ENCODE data around the gene SRRM5. TPM values are rescaled to one million over a fixed set of nuclear protein-coding genes. Genes with fewer than 3 reads are reported as not detected.

The SRRM5 gene
- total and polyA plus RNA-seq, 2 of the 13 experiments (the other 11 are each of a cell fraction or from before 2014, with no cell fraction given) = 0.11 to 0.16 TPM

DNA sequence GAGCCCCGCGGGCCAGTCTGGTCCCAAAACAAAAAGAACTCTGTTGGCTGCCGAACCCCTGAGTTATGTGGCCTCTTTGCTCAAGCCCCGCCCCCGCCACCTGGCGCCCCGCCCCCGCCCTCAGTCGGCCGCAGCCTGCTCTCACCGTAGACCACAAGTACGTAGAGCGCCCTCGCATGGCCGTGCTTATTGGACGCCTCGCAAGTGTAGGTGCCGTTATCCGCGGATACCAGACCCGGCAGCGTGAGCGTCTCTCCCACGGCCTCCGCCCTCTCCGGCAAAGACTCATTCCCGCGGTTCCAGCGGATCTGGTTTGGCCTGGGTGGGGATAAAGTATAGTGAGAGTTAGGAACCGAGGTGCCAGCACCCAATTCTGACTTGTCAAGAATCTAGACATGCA is 13.0 kb downstream of the SRRM5 start:
- H3K9me3 ChIP-seq (ENCODE audit: low read length) = no peaks in the 10 kb centered on the region
- peaks cover 2% of the 10 kb centered on the region for H3K79me2 ChIP-seq (ENCODE audit: insufficient read depth, low read length)
- intact Hi-C loops (cut with micrococcal nuclease; ENCODE audit: unreplicated experiment) = no loop called here
- DNase-seq (ENCODE audit: low spot score) (no peak), ATAC-seq (no peak), FAIRE-seq (no peak)
- CTCF ChIA-PET (ENCODE audit: low intra/inter-chr PET ratio, low total read pairs) = no interaction called here
- H4K20me1 ChIP-seq (ENCODE audit: insufficient read depth, low read length) = no peaks in the 10 kb centered on the region
- no peak overlapping the region for H3K27ac ChIP-seq (ENCODE audit: extremely low read length, insufficient read depth, low read length)
- H3K4me1 ChIP-seq (ENCODE audit: insufficient read depth, low read length) = peaks cover 11% of the 10 kb centered on the region
- in situ Hi-C loops (cut with HindIII; ENCODE audit: extremely low pct_ligation_motif_present, low pct_unique_long_range_greater_than_20kb) = no loop called here
- H3K4me3 ChIP-seq (replicated peaks in 1 of 3; ENCODE audit: insufficient read depth in 1 of 3, low read depth in 2 of 3, low read length in 3 of 3) = no peak overlapping the region
- BruUV-seq (replicated peaks) = no TSS peak
- H3K27me3 ChIP-seq (ENCODE audit: control insufficient read depth in 1 of 2, insufficient read depth in 2 of 2, low read length in 2 of 2) = no peaks in the 10 kb centered on the region
- no peak overlapping the region for H3K9ac ChIP-seq (ENCODE audit: insufficient read depth, low read depth, low read length)
- TF ChIP-seq ZNF383 (CRISPR knock-in tag; IDR thresholded peaks at IDR 0.05; ENCODE audit: borderline replicate concordance) (no peak), MLLT10 (CRISPR knock-in tag; IDR thresholded peaks at IDR 0.05) (no peak), AGO2 (optimal IDR thresholded peaks at IDR 0.05; ENCODE audit: low read depth, low read length) (peak; percentile 31)
- TF ChIP-seq, protein P1, sequence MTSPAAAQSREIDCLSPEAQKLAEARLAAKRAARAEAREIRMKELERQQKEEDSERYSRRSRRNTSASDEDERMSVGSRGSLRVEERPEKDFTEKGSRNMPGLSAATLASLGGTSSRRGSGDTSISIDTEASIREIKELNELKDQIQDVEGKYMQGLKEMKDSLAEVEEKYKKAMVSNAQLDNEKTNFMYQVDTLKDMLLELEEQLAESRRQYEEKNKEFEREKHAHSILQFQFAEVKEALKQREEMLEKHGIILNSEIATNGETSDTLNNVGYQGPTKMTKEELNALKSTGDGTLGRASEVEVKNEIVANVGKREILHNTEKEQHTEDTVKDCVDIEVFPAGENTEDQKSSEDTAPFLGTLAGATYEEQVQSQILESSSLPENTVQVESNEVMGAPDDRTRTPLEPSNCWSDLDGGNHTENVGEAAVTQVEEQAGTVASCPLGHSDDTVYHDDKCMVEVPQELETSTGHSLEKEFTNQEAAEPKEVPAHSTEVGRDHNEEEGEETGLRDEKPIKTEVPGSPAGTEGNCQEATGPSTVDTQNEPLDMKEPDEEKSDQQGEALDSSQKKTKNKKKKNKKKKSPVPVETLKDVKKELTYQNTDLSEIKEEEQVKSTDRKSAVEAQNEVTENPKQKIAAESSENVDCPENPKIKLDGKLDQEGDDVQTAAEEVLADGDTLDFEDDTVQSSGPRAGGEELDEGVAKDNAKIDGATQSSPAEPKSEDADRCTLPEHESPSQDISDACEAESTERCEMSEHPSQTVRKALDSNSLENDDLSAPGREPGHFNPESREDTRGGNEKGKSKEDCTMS (CRISPR knock-in tag; conservative IDR thresholded peaks at IDR 0.05) = no peak
- TF ChIP-seq, protein P2, sequence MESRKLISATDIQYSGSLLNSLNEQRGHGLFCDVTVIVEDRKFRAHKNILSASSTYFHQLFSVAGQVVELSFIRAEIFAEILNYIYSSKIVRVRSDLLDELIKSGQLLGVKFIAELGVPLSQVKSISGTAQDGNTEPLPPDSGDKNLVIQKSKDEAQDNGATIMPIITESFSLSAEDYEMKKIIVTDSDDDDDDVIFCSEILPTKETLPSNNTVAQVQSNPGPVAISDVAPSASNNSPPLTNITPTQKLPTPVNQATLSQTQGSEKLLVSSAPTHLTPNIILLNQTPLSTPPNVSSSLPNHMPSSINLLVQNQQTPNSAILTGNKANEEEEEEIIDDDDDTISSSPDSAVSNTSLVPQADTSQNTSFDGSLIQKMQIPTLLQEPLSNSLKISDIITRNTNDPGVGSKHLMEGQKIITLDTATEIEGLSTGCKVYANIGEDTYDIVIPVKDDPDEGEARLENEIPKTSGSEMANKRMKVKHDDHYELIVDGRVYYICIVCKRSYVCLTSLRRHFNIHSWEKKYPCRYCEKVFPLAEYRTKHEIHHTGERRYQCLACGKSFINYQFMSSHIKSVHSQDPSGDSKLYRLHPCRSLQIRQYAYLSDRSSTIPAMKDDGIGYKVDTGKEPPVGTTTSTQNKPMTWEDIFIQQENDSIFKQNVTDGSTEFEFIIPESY (CRISPR knock-in tag; IDR thresholded peaks at IDR 0.05) = peak; percentile 64; the same call in 1 of the 2 replicates
- POLR2A ChIA-PET = interaction anchor here (1.0 kb wide), 1 partner anchor 10 kb away, joined by 5 read pairs; no protein-coding TSS in a partner anchor
- H3K4me2 ChIP-seq (ENCODE audit: low read depth, low read length) = no peak overlapping the region
- no peak overlapping the region for H2AFZ ChIP-seq (ENCODE audit: low read length)
- H3K36me3 ChIP-seq (replicated peaks in 1 of 2; ENCODE audit: control insufficient read depth in 1 of 2, insufficient read depth in 2 of 2, low read length in 2 of 2) = peaks cover 0 to 2% of the 10 kb centered on the region in 2 experiments; a peak in 1 of 5 replicates
- 94% methylated on average over 30 of the region's 30 CpGs for WGBS (ENCODE audit: low lambda C conversion rate)

All from HepG2 (cell line).